Left cardiac atrium (tissue), 4 donors: ENCODE results near the gene SHPK. TPM values are rescaled to one million over a fixed set of nuclear protein-coding genes. Genes with fewer than 3 reads are reported as not detected.

Experiments
- ATAC-seq, 2 donors: fragments of 200-7000 bp; cut with Tn5 transposase; one replicate each; pipeline ENCODE4 v1.9.1; 2020; ENCODE audit warnings: mild to moderate bottlenecking in 2 of 2, moderate library complexity in 2 of 2
- DNase-seq: peaks from one replicate; pipeline ENCODE4 v3.0.0-alpha.2; 2020
- intact Hi-C, 2 donors: fragments of 100-400 bp; cut with DNase I; formaldehyde crosslinking; loops; one replicate each; pipeline versions ENCODE4 v1.14.1 to v1.15.1; 2022 to 2023
- total RNA-seq, 2 donors: library from RNA; stranded (reverse); fragmentation: NEBNext Ultra II Directional; extraction: Animal tissue kit (Norgen Biotek cat#: 25700); gene quantifications; one replicate each; pipeline ENCODE4 v1.2.1, GENCODE V29; 2021
- donor health status: DM: no; HTN: yes; CAD: no.
- donor health status: DM: no; HTN: yes; CAD: no; lungs with severe emphysema.
- donor health status: DM: yes; HTN: yes; CAD: no.
- donor health status: Dilated cardiomyopathy.

The SHPK gene
- total RNA-seq, 2 donors from 2014 or later, result 4.6 to 6.1 TPM

- intact Hi-C loops, result loop anchor here in 1 of 2 donors (10.0 kb wide), 1 partner anchor 595 kb away; no protein-coding TSS in a partner anchor
- ATAC-seq, result no peak
- DNase-seq, result no peak
These were observed 4.0 kb upstream of the SHPK start for GRCh38 chr17:3639981-3640596.

GRCh38 chr17:3636908-3637373 is 891 bp upstream of the SHPK start:
- intact Hi-C loops, result no loop called here
- no peak for DNase-seq
- ATAC-seq, result peak in 1 of 2 donors; percentile 2

GRCh38 chr17:3635474-3636153 is 436 bp downstream of the SHPK start:
- no peak for DNase-seq
- no peak for ATAC-seq
- intact Hi-C loops, result no loop called here

- DNase-seq, result no peak
- intact Hi-C loops, result no loop called here
- no peak for ATAC-seq
These were observed 3.8 kb downstream of the SHPK start for GRCh38 chr17:3632287-3632686.

GRCh38 chr17:3630781-3631180 is 5.3 kb downstream of the SHPK start:
- intact Hi-C loops, result no loop called here
- no peak for ATAC-seq
- no peak for DNase-seq

- DNase-seq (no peak), ATAC-seq (peak in 1 of 2 donors; percentile 54)
- intact Hi-C loops, result no loop called here
These were observed 8.3 kb downstream of the SHPK start for GRCh38 chr17:3627769-3628167.

GRCh38 chr17:3626831-3627768 is 8.9 kb downstream of the SHPK start:
- ATAC-seq (no peak), DNase-seq (no peak)
- intact Hi-C loops, result no loop called here

- intact Hi-C loops, result no loop called here
- peak in 1 of 2 donors; percentile 23 for ATAC-seq
- no peak for DNase-seq
These were observed 13.0 kb downstream of the SHPK start for GRCh38 chr17:3622977-3623594.

GRCh38 chr17:3621146-3621720 is 14.8 kb downstream of the SHPK start:
- intact Hi-C loops, result no loop called here
- DNase-seq (no peak), ATAC-seq (no peak)

GRCh38 chr17:3615160-3615870 is 20.7 kb downstream of the SHPK start:
- intact Hi-C loops, result no loop called here
- ATAC-seq, result no peak

GRCh38 chr17:3613124-3613523 is 22.9 kb downstream of the SHPK start:
- intact Hi-C loops, result no loop called here
- no peak for DNase-seq
- ATAC-seq, result no peak

More at GRCh38 chr17:3615160-3615870, 20.7 kb downstream of the SHPK start:
- DNase-seq, result no peak

GRCh38 chr17:3610523-3610922 is 25.5 kb downstream of the SHPK start:
- ATAC-seq, result no peak
- no peak for DNase-seq
- intact Hi-C loops, result no loop called here

- ATAC-seq (no peak), DNase-seq (no peak)
- intact Hi-C loops, result no loop called here
These were observed 26.4 kb downstream of the SHPK start for GRCh38 chr17:3609689-3610088.

- ATAC-seq, result no peak
- intact Hi-C loops, result no loop called here
- no peak for DNase-seq
These were observed 32.2 kb downstream of the SHPK start for GRCh38 chr17:3603870-3604259.

- intact Hi-C loops, result no loop called here
- DNase-seq (no peak), ATAC-seq (peak in 1 of 2 donors; percentile 47)
These were observed 32.8 kb downstream of the SHPK start for GRCh38 chr17:3603119-3603869.

GRCh38 chr17:3602499-3602898 is 33.6 kb downstream of the SHPK start:
- intact Hi-C loops, result no loop called here
- ATAC-seq (peak; percentile 15 to 30), DNase-seq (peak; percentile 21)

GRCh38 chr17:3600529-3601205 is 35.4 kb downstream of the SHPK start:
- ATAC-seq (no peak), DNase-seq (peak; percentile 7)
- intact Hi-C loops, result no loop called here
